Epithelial cell of proximal tubule (primary cell): ENCODE data around the gene C2orf69. TPM values are rescaled to one million over a fixed set of nuclear protein-coding genes. Genes with fewer than 3 reads are reported as not detected.
"Not testable (repeated sequence)": the region's sequence is repeated elsewhere in the genome, so short reads cannot be mapped to it uniquely, and the experiment has no call there.

ENCODE experiments used
- DNase-seq: peaks from one replicate; pipeline ENCODE4 v3.0.0-alpha.2; 2011; ENCODE audit warnings: low read depth
- H3K4me3 ChIP-seq: 2 replicates; pipeline ENCODE4 v1.5.1; 2011; ENCODE audit warnings: low read depth, mild to moderate bottlenecking, low read length
- total RNA-seq: library from RNA; depleted of rRNA; stranded (reverse); fragments of >200 nt; gene quantifications from 2 replicates; pipeline ENCODE4 v1.2.3, GENCODE V29; 2015
- TF ChIP-seq, protein P1 (sequence below): conservative IDR thresholded peaks from 2 replicates; pipeline ENCODE4 v1.5.1; 2012; ENCODE audit warnings: low read depth, mild to moderate bottlenecking, low read length

Gene C2orf69
- total RNA-seq, 1 donor from 2014 or later, result 13.0 TPM

DNA sequence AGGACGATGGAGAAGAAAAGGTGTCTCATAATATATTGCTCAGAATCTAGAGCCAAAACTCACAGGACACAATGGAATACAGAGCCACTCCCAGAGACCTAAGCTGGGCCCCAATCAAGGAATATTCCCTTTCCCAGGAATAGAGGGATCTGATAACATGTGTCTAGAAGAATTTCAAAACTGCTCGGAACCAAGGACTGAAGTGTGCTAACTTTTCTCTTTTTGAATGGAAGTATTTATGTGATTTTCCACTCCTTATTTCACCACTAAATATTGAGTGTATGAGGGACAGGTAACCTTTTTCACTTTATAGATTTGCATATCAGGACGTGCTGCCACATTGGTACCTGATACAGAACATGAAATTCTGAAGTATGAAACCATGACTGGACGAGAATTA is 9.2 kb upstream of the C2orf69 start:
- H3K4me3 ChIP-seq, result no peak overlapping the region
- no peak for DNase-seq
- TF ChIP-seq, protein P1, sequence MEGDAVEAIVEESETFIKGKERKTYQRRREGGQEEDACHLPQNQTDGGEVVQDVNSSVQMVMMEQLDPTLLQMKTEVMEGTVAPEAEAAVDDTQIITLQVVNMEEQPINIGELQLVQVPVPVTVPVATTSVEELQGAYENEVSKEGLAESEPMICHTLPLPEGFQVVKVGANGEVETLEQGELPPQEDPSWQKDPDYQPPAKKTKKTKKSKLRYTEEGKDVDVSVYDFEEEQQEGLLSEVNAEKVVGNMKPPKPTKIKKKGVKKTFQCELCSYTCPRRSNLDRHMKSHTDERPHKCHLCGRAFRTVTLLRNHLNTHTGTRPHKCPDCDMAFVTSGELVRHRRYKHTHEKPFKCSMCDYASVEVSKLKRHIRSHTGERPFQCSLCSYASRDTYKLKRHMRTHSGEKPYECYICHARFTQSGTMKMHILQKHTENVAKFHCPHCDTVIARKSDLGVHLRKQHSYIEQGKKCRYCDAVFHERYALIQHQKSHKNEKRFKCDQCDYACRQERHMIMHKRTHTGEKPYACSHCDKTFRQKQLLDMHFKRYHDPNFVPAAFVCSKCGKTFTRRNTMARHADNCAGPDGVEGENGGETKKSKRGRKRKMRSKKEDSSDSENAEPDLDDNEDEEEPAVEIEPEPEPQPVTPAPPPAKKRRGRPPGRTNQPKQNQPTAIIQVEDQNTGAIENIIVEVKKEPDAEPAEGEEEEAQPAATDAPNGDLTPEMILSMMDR, result no peak

DNA sequence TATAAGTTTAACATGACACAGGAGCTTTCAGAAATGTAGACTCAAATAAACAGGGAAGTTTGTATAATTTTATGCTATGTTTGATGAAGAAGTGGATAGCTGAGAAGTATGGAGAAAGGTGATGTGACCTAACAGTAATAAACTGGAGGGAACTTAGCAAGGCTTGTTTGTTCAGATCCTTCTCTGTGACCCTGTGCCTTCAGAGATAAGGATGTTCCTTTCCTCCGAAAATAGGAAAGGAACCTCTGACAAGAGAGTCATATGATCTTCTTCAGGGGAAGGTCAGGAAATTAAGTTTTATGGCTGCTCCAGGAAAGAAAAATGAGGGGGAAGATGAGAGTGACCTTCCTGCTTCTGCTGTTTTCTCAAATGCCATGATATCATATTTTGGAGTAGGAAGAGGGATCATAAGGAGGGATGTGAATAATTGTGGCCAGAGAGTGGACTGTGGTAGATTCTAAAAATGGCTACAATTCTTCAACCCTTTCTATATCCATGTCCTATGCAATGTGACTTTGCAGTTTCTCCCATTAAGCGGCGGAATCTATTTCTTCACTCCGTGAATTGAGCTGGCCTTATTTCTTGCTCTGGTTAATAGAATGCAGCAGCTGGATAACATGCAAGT is 8.5 kb upstream of the C2orf69 start:
- DNase-seq, result no peak
- H3K4me3 ChIP-seq, result no peak overlapping the region
- TF ChIP-seq, protein P1, result no peak

DNA sequence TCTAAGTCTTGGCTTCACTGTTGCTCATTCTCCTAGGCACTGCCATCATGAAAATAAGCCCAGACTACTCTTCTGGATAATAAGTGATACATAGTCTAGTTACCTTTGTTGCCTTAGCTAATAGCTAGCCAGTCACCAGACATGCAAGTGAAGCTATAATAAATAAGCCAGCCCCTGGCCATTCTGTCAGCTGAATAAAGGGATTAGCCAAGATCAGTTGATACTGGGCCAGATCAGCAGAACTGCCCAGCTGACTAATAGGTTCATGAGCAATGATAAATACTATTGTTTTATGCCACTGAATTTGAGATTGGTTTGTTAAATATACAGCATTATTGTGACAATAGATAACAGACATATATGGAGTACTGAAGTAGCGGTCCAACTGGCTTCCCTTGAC is 8.0 kb upstream of the C2orf69 start:
- TF ChIP-seq, protein P1, result no peak
- no peak for DNase-seq
- no peak overlapping the region for H3K4me3 ChIP-seq

DNA sequence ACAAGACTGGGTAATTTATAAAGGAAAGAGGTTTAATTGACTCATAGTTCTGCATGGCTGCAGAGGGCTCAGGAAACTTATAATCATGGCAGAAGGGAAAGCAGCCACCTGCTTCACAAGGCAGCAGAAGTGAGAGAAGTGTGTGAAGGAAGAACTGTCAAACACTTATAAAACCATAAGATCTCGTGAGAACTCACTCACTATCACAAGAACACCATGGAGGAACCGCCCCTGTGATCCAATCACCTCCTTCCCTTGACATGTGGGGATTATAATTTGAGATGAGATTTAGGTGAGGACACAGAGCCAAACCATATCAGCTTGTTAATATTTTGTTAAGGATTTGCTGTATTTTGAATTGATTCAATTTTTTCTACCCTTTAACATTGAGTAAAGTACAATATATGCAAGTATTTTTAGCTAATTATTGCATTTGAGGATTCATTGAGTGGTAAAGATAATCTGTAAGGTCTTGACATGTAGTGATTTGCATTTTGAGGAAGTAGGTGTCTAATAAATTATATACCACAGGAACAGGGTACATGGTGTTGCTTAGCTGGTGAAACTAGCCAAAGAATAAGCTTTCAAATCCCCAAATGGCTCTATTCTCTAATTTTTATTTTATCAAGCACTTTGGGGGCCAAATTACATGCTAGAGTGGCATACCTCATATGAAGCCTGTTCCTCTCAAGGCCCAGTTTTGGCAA is 3.9 kb upstream of the C2orf69 start:
- TF ChIP-seq, protein P1, result no peak
- no peak overlapping the region for H3K4me3 ChIP-seq
- DNase-seq, result no peak

DNA sequence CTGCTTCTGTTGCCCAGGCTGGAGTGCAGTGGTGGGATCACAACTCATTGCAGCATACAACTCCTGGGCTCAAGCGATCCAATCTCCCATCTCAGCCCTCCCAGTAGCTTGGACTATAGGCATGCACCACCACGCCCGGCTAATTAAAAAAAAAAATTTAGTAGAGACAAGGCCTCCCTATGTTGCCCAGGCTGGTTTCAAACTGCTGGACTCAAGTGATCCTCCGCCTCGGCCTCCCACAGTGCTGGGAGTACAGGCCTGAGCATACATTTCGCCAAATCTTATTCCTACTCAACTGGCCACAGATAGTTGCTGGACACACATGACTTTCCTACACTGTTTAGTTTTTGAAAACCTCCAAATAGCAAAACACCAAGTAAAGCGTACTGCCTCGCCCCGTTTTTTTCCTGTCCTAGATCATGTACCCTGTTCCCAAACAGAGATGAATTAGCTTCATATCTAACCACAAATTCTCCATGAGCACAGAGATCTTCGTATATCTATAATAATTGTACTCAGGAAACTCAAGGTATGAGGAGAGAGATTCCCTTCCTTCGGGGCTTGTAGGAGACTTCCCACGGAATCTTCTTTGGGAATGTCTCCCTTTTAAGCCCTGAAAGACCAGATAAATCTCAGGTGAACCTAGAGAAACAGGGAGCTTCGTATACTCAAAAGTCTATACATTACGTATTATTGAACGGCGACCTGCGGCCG is 598 bp upstream of the C2orf69 start:
- no peak for DNase-seq
- TF ChIP-seq, protein P1, result no peak
- peak overlapping the region; percentile 72 for H3K4me3 ChIP-seq

DNA sequence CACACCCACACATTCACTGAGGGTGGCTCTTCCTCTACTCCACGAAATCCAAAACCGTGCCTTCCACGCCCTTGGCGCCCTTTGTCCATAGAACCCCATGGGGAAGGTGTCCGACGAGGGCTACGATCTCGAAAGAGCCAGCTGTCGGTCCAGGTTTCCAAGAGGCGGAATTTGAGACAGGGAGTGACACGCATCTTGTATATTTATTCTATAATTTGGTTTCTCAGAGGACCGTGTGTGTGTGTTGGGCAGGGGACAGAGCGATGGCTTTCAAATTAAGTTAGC is 726 bp downstream of the C2orf69 start:
- TF ChIP-seq, protein P1, result no peak
- DNase-seq, result no peak
- H3K4me3 ChIP-seq, result peak overlapping the region; percentile 72

DNA sequence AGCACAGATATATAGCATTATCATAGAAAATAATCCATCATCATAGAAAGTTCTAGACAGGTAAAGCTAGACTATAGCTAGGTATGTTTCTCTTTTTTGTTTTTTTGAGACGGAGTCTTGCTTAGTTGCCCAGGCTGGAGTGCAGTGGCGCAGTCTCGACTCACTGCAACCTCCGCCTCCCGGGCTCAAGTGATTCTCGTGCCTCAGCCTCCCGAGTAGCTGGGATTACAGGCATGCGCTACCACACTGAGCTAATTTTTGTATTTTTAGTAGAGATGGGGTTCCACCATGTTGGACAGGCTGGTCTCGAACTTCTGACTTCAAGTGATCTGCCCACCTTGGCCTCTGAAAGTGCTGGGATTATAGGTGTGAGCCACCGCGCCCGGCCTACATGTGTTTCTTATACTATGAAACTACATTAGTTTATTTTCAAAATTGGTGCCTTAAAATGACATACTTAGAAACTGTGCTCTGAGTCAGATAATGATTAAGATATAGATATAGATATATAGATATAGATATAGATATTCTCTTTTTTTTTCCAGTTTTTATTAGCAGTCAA is 1.5 kb downstream of the C2orf69 start:
- not testable (repeated sequence) for DNase-seq
- peak overlapping the region; percentile 72 for H3K4me3 ChIP-seq
